HEK293 (cell line): Measurements from ENCODE around the gene WDR35.

ENCODE experiments used
- CTCF ChIA-PET: fragments of 350-600 bp; formaldehyde crosslinking; extraction: SDS; loops from one replicate; lab custom pipeline; 2021; ENCODE audit warnings: antibody characterized with exemption; lab: Yijun Ruan, JAX
- POLR2A ChIA-PET: fragments of 300-600 bp; formaldehyde crosslinking; extraction: SDS; loops from one replicate; lab custom pipeline; 2020; ENCODE audit warnings: antibody characterized with exemption, inconsistent platforms; lab: Yijun Ruan, JAX
- H3K27ac ChIP-seq: fragments of 200-500 bp; sonication (Bioruptor generic); 2 replicates; pipeline ENCODE4 v1.5.1; 2014; ENCODE audit warnings: low read depth, low read length, control low read depth, inconsistent platforms; ENCODE audit errors: extremely low read depth
- H3K36me3 ChIP-seq, 2 experiments: fragments of 200-500 bp in 1 of 2; sonication (Bioruptor generic) in 1 of 2; 1 replicate in 1 of 2; 2 replicates in 1 of 2; pipeline ENCODE4 v1.5.1; 2014 to 2017; ENCODE audit warnings: inconsistent platforms in 2 of 2, low read length in 2 of 2; ENCODE audit not compliant: control insufficient read depth in 2 of 2, insufficient read depth in 1 of 2
- H3K4me1 ChIP-seq: fragments of 200-500 bp; sonication (Bioruptor generic); 2 replicates; pipeline ENCODE4 v1.5.1; 2014; ENCODE audit warnings: mild to moderate bottlenecking, low read length, inconsistent platforms; ENCODE audit not compliant: control insufficient read depth, insufficient read depth
- H3K4me3 ChIP-seq: 2 replicates; pipeline ENCODE4 v1.5.1; 2011; ENCODE audit warnings: low read depth, mild to moderate bottlenecking, control low read depth, low read length, moderate library complexity
- H3K9me3 ChIP-seq: fragments of 200-500 bp; sonication (Bioruptor generic); 2 replicates; pipeline ENCODE4 v1.5.1; 2014; ENCODE audit warnings: low read depth, low read length, inconsistent platforms; ENCODE audit not compliant: control insufficient read depth, insufficient read depth
- MZF1 ChIP-seq: fragments of 450-650 bp; formaldehyde crosslinking; IDR thresholded peaks from 2 replicates; pipeline ENCODE4 v1.5.1; 2017; ENCODE audit warnings: missing biosample characterization, missing genetic modification characterization, borderline replicate concordance
- OSR2 ChIP-seq: fragments of 450-650 bp; formaldehyde crosslinking; IDR thresholded peaks from 2 replicates; pipeline ENCODE4 v1.5.1; 2016; ENCODE audit warnings: missing biosample characterization, missing genetic modification characterization
- RBAK ChIP-seq: fragments of 450-650 bp; formaldehyde crosslinking; IDR thresholded peaks from 2 replicates; pipeline ENCODE4 v1.5.1; 2016; ENCODE audit warnings: missing biosample characterization, missing genetic modification characterization
- ZIC2 ChIP-seq: fragments of 450-650 bp; formaldehyde crosslinking; IDR thresholded peaks from 2 replicates; pipeline ENCODE4 v1.5.1; 2016; ENCODE audit warnings: missing biosample characterization, missing genetic modification characterization
- ZNF274 ChIP-seq, 2 experiments: fragments of 200-500 bp in 1 of 2; fragments of 450-650 bp in 1 of 2; sonication (Bioruptor generic) in 1 of 2; formaldehyde crosslinking in 1 of 2; IDR thresholded peaks; 2 replicates each; pipeline versions ENCODE4 v1.5.1 to v1.6.1; 2014 to 2016; ENCODE audit warnings: borderline replicate concordance in 1 of 2, inconsistent platforms in 1 of 2, low read length in 1 of 2, missing biosample characterization in 1 of 2, missing genetic modification characterization in 1 of 2
- ZNF335 ChIP-seq: fragments of 450-650 bp; formaldehyde crosslinking; conservative IDR thresholded peaks from 2 replicates; pipeline ENCODE4 v1.5.1; 2016; ENCODE audit warnings: missing biosample characterization, missing genetic modification characterization
- ZNF404 ChIP-seq: fragments of 450-650 bp; formaldehyde crosslinking; IDR thresholded peaks from 2 replicates; pipeline ENCODE4 v1.5.1; 2017; ENCODE audit warnings: missing biosample characterization, missing genetic modification characterization
- ZNF600 ChIP-seq: fragments of 450-650 bp; formaldehyde crosslinking; IDR thresholded peaks from 2 replicates; pipeline ENCODE4 v1.5.1; 2016; ENCODE audit warnings: missing biosample characterization, missing genetic modification characterization
- ZNF610 ChIP-seq: fragments of 450-650 bp; formaldehyde crosslinking; IDR thresholded peaks from 2 replicates; pipeline ENCODE4 v1.5.1; 2016; ENCODE audit warnings: missing biosample characterization, missing genetic modification characterization, borderline replicate concordance
- ZSCAN30 ChIP-seq: fragments of 450-650 bp; IDR thresholded peaks from 2 replicates; pipeline ENCODE4 v1.5.1; 2018; ENCODE audit warnings: missing biosample characterization, mild to moderate bottlenecking, missing genetic modification characterization, moderate library complexity
- TF ChIP-seq, protein P1 (sequence below): fragments of 450-650 bp; formaldehyde crosslinking; IDR thresholded peaks from 2 replicates; pipeline ENCODE4 v1.5.1; 2017; ENCODE audit warnings: missing biosample characterization, missing genetic modification characterization
- TF ChIP-seq, protein P2 (sequence below): fragments of 450-650 bp; formaldehyde crosslinking; IDR thresholded peaks from 2 replicates; pipeline ENCODE4 v1.5.1; 2016; ENCODE audit warnings: missing biosample characterization, missing genetic modification characterization
- TF ChIP-seq, protein P3 (sequence below): fragments of 450-650 bp; formaldehyde crosslinking; IDR thresholded peaks from 2 replicates; pipeline ENCODE4 v1.5.1; 2016; ENCODE audit warnings: missing biosample characterization, missing genetic modification characterization
- TF ChIP-seq, protein P4 (sequence below): fragments of 450-650 bp; formaldehyde crosslinking; IDR thresholded peaks from 2 replicates; pipeline ENCODE4 v1.5.1; 2016; ENCODE audit warnings: missing biosample characterization, missing genetic modification characterization, borderline replicate concordance

WDR35 gene

DNA sequence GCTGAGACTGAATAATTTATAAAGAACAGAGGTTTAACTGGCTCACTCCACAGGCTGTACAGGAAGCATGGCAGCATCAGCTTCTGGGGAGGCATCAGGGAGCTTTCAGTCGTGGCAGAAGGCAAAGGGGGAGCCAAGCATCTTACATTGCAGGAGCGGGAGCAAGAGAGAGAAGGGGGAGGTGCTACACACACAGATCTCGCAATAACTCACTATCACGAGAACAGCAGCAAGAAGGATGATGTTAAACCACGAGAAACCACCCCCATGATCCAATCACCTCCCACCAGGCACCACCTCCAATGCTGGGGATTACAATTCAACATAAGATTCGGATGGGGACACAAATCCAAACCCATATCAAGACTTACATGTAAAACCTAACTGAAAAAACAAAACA, 40.3 kb upstream of the WDR35 start:
- H3K4me1 ChIP-seq: 0 out of 2 replicates have a peak, but pooled peaks cover 2% of the 10 kb centered on the region
- no peak overlapping the region for H3K27ac ChIP-seq
- H3K9me3 ChIP-seq: no peaks in the 10 kb centered on the region
- ChIA-PET POLR2A (no interaction called here), CTCF (interaction anchor here (0.8 kb wide), 1 partner anchor 12 kb away, joined by 4 read pairs; no protein-coding TSS in a partner anchor)
- TF ChIP-seq RBAK (no peak), OSR2 (tag by site-specific recombination) (no peak), MZF1 (no peak), ZNF335 (no peak), ZNF404 (tag by site-specific recombination) (no peak), ZNF274 (IDR thresholded peaks at IDR 0.05; ENCODE audit: low read length) (no peak), ZNF274 (tag by site-specific recombination; IDR thresholded peaks at IDR 0.05; ENCODE audit: borderline replicate concordance) (no peak), ZNF600 (tag by site-specific recombination) (no peak), ZNF610 (no peak), ZSCAN30 (no peak), ZIC2 (tag by site-specific recombination) (no peak)
- TF ChIP-seq, protein P1, sequence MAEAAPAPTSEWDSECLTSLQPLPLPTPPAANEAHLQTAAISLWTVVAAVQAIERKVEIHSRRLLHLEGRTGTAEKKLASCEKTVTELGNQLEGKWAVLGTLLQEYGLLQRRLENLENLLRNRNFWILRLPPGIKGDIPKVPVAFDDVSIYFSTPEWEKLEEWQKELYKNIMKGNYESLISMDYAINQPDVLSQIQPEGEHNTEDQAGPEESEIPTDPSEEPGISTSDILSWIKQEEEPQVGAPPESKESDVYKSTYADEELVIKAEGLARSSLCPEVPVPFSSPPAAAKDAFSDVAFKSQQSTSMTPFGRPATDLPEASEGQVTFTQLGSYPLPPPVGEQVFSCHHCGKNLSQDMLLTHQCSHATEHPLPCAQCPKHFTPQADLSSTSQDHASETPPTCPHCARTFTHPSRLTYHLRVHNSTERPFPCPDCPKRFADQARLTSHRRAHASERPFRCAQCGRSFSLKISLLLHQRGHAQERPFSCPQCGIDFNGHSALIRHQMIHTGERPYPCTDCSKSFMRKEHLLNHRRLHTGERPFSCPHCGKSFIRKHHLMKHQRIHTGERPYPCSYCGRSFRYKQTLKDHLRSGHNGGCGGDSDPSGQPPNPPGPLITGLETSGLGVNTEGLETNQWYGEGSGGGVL: no peak
- TF ChIP-seq, protein P2, sequence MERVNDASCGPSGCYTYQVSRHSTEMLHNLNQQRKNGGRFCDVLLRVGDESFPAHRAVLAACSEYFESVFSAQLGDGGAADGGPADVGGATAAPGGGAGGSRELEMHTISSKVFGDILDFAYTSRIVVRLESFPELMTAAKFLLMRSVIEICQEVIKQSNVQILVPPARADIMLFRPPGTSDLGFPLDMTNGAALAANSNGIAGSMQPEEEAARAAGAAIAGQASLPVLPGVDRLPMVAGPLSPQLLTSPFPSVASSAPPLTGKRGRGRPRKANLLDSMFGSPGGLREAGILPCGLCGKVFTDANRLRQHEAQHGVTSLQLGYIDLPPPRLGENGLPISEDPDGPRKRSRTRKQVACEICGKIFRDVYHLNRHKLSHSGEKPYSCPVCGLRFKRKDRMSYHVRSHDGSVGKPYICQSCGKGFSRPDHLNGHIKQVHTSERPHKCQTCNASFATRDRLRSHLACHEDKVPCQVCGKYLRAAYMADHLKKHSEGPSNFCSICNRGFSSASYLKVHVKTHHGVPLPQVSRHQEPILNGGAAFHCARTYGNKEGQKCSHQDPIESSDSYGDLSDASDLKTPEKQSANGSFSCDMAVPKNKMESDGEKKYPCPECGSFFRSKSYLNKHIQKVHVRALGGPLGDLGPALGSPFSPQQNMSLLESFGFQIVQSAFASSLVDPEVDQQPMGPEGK (tag by site-specific recombination): no peak
- TF ChIP-seq, protein P3, sequence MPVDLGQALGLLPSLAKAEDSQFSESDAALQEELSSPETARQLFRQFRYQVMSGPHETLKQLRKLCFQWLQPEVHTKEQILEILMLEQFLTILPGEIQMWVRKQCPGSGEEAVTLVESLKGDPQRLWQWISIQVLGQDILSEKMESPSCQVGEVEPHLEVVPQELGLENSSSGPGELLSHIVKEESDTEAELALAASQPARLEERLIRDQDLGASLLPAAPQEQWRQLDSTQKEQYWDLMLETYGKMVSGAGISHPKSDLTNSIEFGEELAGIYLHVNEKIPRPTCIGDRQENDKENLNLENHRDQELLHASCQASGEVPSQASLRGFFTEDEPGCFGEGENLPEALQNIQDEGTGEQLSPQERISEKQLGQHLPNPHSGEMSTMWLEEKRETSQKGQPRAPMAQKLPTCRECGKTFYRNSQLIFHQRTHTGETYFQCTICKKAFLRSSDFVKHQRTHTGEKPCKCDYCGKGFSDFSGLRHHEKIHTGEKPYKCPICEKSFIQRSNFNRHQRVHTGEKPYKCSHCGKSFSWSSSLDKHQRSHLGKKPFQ (tag by site-specific recombination): no peak
- TF ChIP-seq, protein P4, sequence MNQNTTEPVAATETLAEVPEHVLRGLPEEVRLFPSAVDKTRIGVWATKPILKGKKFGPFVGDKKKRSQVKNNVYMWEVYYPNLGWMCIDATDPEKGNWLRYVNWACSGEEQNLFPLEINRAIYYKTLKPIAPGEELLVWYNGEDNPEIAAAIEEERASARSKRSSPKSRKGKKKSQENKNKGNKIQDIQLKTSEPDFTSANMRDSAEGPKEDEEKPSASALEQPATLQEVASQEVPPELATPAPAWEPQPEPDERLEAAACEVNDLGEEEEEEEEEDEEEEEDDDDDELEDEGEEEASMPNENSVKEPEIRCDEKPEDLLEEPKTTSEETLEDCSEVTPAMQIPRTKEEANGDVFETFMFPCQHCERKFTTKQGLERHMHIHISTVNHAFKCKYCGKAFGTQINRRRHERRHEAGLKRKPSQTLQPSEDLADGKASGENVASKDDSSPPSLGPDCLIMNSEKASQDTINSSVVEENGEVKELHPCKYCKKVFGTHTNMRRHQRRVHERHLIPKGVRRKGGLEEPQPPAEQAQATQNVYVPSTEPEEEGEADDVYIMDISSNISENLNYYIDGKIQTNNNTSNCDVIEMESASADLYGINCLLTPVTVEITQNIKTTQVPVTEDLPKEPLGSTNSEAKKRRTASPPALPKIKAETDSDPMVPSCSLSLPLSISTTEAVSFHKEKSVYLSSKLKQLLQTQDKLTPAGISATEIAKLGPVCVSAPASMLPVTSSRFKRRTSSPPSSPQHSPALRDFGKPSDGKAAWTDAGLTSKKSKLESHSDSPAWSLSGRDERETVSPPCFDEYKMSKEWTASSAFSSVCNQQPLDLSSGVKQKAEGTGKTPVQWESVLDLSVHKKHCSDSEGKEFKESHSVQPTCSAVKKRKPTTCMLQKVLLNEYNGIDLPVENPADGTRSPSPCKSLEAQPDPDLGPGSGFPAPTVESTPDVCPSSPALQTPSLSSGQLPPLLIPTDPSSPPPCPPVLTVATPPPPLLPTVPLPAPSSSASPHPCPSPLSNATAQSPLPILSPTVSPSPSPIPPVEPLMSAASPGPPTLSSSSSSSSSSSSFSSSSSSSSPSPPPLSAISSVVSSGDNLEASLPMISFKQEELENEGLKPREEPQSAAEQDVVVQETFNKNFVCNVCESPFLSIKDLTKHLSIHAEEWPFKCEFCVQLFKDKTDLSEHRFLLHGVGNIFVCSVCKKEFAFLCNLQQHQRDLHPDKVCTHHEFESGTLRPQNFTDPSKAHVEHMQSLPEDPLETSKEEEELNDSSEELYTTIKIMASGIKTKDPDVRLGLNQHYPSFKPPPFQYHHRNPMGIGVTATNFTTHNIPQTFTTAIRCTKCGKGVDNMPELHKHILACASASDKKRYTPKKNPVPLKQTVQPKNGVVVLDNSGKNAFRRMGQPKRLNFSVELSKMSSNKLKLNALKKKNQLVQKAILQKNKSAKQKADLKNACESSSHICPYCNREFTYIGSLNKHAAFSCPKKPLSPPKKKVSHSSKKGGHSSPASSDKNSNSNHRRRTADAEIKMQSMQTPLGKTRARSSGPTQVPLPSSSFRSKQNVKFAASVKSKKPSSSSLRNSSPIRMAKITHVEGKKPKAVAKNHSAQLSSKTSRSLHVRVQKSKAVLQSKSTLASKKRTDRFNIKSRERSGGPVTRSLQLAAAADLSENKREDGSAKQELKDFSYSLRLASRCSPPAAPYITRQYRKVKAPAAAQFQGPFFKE (tag by site-specific recombination): no peak
- peaks cover 32 to 57% of the 10 kb centered on the region in 2 experiments for H3K36me3 ChIP-seq
- no peak overlapping the region for H3K4me3 ChIP-seq
